HG02938 (cell line): Measurements from ENCODE around the gene S1PR2.
A peak's percentile ranks its signal among the peaks of the same experiment; 100 is the strongest.
"Not testable (repeated sequence)": the region's sequence is repeated elsewhere in the genome, so short reads cannot be mapped to it uniquely, and the experiment has no call there.

Source experiments
- ATAC-seq: cut with Tn5 transposase; IDR thresholded peaks from one replicate; pipeline ENCODE4 v1.9.1; 2021; ENCODE audit warnings: mild to moderate bottlenecking, moderate library complexity; ENCODE audit not compliant: unreplicated experiment

S1PR2 gene

GRCh38 chr19:10193790-10194499 lies 37.2 kb downstream of the S1PR2 start:
- ATAC-seq = peak; percentile 9

- ATAC-seq = no peak
Observed at GRCh38 chr19:10192922-10193321, 38.2 kb downstream of the S1PR2 start.

GRCh38 chr19:10191347-10191746 lies 39.8 kb downstream of the S1PR2 start:
- no peak for ATAC-seq

- ATAC-seq = no peak
Observed at GRCh38 chr19:10190026-10190425, 41.1 kb downstream of the S1PR2 start.

- ATAC-seq = no peak
Observed at GRCh38 chr19:10189616-10190015, 41.5 kb downstream of the S1PR2 start.

GRCh38 chr19:10187315-10187714 lies 43.8 kb downstream of the S1PR2 start:
- ATAC-seq = no peak

- no peak for ATAC-seq
Observed at GRCh38 chr19:10184636-10185035, 46.5 kb downstream of the S1PR2 start.

GRCh38 chr19:10183926-10184325 lies 47.2 kb downstream of the S1PR2 start:
- ATAC-seq = no peak

- no peak for ATAC-seq
Observed at GRCh38 chr19:10182847-10183246, 48.3 kb downstream of the S1PR2 start.

- ATAC-seq = no peak
Observed at GRCh38 chr19:10182076-10182475, 49.1 kb downstream of the S1PR2 start.

- no peak for ATAC-seq
Observed at GRCh38 chr19:10180459-10180858, 50.7 kb downstream of the S1PR2 start.

GRCh38 chr19:10180024-10180423 lies 51.1 kb downstream of the S1PR2 start:
- not testable (repeated sequence) for ATAC-seq

GRCh38 chr19:10173527-10173926 lies 57.6 kb downstream of the S1PR2 start:
- no peak for ATAC-seq
